Hematopoietic multipotent progenitor cell treated with erythropoietin and hydrocortisone succinate and interleukin-3 and kit ligand, for 8 days (in vitro differentiated cells): ENCODE results near the gene IQCC.
A peak's percentile ranks its signal among the peaks of the same experiment; 100 is the strongest.
"Not testable (repeated sequence)": the region's sequence is repeated elsewhere in the genome, so short reads cannot be mapped to it uniquely, and the experiment has no call there.

Experiments used
- DNase-seq: peaks from one replicate; pipeline ENCODE4 v3.0.0-alpha.2; 2015

IQCC gene

DNA sequence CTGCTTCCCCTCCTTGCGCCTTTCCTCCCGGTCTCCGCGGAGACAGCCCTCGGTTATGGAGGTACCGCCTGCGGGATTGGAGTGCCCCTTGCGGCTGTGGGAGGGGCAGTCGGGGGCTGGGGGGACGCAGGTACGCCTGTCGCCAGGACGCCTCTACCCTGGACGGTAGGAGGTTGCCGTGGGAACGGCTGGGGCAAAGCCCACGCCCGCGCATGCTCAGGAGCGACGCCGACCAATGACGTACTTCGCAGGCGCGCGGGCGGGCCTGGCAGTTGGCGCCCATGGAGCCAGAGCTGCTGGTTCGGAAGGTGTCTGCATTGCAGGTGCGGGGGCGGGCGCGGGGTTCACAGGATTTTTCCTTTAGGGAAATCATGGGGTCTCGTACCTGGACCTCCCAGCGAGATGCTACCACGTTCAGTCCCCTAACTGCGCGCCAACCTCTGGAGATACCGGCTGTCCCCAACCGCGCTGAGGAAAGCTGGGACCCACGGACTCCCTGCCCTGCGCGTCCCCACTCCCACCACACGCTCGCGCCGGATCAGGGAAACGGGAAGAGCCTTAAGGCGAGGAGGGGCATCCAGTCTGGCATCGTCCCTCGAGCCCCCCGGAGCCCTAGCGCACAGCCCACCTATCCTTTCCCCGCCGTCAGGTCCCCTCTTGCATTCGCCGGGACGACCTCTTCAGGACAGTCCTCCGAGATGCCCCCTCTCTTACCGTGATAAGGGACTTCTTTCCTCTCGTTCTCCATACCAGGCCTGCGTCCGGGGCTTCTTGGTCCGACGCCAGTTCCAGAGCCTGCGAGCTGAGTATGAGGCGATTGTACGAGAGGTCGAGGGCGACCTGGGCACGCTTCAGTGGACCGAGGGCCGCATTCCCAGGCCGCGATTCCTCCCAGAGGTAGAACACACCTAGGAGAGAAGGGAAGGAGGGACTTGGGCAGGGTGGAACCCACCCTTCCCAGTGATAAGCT is at the start of gene IQCC:
Gene IQCC (plus strand): TSS at position 271 of the 970 bp plus-strand sequence. CDS start 11 bp downstream, at position 282.
- DNase-seq = peak; percentile 86

DNA sequence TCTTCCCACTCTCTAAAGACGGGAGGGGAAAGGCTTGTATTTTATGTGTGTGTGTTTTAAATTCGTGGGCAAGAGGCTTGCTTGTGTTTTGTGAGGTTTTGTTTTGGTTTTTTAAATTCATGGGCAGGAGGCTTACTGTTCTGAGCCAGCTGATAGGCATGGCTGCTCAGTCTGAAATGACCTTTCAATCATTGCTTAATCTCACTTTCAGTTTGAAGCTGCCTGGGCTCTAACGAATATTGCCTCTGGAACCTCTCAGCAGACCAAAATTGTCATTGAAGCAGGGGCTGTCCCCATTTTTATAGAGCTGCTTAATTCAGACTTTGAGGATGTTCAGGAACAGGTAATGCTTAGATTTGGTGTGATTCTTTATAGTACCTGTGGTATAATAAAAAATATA is 46.3 kb upstream of the IQCC start:
- no peak for DNase-seq

DNA sequence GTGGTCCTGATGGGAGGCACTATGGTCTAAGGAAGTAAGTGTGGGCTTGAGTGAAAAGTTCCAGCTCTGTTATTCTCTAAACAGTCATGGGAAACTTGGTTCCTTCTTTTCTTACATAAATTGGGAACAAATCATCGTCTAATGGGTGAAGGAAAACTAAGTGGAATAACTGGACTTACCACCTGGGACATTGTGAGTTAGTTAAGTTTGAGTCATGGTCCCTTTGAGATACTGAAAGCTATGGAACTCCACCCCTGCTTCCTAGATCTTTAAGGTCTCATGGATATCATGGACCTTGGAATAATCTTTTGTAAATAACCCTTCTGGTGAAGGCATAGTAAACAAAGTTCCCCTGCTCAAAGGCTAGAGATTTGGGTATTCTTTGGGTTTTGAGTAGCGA is 42.1 kb upstream of the IQCC start:
- no peak for DNase-seq

DNA sequence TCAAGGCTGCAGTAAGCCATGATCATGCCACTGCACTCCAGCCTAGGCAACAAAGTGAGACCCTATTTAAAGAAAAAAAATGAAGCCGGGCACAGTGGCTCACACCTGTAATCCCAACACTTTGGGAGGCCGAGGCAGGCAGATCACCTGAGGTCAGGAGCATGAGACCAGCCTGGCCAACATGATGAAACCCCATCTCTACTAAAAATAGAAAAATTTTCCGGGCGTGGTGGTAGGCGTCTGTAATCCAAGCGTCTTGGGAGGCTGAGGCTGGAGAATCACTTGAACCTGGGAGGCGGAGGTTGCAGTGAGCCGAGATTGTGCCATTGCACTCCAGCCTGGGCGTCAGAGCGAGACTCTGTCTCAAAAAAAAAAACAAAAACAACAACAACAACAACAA is 39.8 kb upstream of the IQCC start:
- not testable (repeated sequence) for DNase-seq

DNA sequence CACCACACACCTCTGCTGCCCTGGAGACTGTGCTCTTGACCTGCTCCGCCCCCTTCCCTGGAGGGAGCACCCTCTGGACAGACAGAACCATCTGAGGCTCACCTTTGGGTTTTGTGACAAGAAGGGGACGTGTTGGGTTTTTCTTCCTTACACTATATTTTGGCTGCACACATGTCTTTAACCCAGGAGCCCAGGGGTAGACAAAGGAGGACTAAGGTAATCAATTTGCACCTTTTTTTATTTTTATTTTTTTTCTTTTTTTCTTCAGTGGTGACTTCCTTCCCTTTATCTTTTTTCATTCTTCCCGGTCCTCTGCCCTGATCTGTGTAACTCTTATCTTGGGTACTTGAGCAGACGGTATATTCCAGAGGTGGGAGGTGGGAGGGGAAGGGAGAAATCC is 34.5 kb upstream of the IQCC start:
- no peak for DNase-seq

DNA sequence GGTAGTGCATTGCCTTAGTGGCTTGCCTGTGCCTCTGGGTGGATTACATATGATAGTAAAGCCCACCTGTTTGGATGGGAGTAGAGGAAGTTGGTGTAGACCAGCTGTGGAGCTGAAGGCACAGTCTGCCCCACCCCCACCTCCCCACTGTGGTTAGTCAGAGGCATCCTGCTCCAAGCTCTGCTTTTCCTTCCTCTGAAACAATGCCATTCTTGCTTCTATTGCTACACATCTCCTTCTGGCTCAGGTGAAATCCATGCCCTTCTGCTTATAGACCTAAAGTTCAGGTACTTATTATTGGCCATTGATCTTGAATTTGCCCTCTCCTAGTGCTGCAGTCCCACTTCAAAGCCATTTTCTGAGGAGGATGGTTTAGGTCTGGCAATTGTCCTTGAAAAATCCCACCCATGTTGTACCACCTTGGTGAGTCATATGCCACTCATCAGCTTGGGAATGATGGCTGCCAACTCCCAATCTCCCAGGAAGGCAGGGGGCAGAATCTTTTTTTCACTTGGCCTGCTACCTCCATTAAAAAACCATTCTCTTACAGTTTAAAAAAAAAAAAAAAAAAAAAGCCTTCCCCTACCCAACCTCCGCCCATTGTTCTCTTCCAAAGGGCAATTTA is 32.7 kb upstream of the IQCC start:
- no peak for DNase-seq

DNA sequence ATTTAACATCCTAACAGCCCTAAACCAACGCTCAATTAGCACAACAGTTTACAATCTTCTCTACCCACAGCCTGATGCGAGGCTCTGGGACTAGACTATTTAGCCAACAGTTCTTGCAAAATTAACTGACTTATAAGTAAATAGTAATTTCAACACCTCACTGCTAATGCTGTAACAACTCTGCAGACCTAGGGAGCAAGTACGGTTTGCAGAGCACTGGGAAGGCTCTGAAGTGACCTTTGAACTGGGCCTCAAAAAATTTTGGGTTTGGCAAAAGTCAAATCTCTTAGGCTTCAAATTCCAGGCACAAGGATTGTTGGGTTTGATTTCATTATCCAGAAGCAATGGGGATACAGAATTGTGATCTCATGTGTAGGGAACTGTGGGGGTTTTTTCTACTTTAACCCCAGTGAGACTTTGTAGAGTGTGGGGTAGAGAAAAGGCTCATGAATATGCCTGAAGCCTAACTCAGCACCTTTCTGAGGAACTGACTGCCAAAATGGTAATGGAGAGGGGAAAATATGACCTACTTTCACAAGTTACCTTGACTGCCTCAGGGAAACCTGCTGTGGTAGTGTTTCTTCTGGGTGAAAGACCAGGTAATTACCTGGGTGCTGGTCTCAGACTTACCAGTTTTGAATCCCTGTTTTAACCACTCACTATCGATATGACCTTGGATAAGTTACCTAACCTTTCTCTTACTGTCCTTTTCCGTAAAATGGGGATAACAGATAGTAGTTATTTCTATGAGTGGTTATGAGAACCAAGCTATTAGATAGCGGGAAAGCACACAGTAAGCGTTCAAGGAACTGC is 26.9 kb upstream of the IQCC start:
- no peak for DNase-seq

DNA sequence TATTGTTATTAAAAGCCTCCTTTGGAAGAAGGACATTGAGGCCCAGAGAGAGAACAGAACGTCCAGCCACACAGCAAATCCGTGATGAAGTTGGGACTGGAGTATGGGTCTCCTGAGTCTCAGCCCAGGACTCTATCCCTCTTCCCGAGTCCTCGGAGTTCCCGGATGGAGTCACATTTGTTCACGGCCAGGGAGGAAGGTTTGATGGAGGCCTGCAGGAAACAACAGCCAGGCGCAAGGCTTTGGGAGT is 26.4 kb upstream of the IQCC start:
- no peak for DNase-seq

DNA sequence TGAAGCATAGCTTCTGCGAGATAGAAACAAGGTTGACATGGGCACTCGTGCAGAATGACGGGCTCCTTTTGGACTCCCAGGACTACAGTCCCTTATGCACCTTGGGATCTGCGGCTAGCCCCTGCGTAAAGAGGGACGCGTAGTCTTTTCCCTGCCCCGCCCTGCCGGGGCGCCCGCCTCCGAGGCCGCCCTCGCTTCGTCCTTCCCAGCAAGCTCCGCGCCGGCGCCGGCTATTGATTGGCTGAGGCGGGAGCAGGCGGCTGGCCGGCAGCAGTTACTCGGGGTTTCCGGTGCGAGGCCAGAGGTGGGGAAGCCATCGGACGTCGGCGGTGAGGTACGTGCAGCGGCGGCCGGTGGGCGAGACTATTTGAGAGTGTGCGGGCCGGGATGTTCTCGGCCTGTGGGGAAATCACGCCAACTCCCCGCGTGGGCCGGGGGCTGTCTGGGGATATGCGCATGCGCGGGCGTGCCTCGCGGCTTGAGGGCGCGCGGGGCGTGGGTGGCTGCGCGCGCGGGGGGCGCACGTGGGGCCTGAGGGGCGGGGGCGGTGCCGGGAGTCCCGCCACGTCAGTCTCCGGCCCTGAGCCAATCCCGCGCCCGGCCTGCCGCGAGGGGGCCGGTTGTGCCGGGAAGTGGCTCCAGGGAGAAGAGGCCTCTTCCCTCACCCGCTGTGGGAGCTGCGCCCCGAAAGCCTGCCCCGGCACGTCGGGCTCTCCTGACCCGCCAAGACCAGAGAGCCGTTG is 25.9 kb upstream of the IQCC start, which contains the start of gene TXLNA:
Gene TXLNA (plus strand): TSS at position 233 of the 743 bp plus-strand sequence. CDS start 671 bp downstream, outside the sequence.
- peak; percentile 92 for DNase-seq

DNA sequence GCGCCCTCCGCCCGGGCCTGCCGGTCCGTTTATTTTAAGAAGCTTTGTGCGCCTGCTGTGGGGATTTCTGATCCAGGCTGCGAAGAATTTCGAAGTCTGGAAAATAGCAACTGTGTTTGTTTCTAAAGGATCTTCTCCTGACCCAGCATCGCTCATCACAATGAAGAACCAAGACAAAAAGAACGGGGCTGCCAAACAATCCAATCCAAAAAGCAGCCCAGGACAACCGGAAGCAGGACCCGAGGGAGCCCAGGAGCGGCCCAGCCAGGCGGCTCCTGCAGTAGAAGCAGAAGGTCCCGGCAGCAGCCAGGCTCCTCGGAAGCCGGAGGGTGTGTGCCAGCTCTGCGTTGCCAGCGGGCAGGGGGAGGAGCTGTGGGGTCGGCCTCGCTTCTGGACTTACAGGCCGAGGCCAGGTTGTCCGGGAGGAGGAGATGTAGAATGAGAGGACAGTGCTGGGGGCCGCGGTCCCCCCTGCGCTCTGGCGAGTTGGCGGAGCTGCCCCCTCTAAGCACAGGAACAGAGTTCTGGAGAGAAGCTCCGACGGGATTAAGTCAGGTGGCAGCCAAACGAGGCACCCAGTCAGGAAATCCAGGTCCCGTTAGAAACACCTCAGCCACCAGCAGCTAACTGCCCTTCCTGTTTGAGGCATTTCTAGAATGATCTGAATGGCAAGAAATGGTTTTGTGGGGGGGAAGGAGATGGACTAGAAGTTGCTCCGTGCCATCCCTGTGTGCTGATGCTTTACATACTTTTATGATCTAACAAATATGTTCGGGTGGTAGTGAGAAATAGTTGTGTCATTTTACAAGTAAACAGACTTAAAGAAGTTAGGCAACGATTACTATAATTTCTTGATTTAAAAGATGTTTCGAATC is 25.0 kb upstream of the IQCC start:
- DNase-seq = peak; percentile 56

DNA sequence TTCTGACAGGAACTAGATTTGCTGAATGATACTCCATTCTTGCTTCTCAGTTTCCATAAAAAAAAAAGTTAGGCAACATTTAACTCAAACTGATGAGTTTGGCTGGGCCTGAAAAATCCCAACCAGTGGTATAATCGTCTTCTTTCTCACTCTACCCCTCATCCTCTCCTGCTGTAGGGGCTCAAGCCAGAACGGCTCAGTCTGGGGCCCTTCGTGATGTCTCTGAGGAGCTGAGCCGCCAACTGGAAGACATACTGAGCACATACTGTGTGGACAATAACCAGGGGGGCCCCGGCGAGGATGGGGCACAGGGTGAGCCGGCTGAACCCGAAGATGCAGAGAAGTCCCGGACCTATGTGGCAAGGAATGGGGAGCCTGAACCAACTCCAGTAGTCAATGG is 24.4 kb upstream of the IQCC start:
- no peak for DNase-seq

DNA sequence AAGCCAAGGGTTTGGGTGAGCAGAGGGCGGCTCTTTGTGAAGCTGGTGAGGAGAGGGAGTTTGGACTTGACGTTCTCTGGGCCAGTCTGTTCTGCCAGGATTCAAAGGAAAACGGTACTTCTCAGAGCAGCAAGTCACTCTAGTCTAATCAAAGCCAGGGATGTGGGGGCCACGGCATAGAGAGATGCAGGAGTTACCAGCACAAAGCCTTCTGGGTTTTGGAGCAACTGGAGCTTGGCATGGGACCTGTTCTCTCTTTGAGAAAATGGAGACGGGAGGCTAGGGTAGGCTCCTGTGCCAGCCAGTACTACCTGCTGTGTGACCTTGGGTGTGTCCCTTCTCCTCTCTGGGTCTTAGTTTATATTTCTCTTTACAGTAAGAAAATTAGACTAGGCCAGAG is 23.9 kb upstream of the IQCC start:
- no peak for DNase-seq

DNA sequence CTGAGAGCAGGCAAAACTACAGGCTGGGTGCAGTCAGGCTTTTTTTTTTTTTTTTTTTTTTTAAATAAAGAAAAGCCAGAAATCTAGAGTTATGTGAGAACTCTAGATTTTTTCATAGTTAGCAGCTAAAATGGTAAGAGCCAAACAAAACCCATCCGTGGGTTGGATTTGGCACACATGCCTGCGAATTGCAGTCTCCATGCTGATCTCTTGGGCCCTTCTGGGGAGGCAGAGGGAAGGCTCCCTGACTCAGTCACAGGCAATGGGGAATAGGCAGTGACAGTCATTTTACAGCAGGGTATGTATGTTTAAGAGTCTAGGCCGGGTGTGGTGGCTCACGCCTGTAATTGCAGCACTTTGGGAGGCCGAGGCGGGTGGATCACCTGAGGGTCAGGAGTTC is 23.4 kb upstream of the IQCC start:
- DNase-seq = no peak

DNA sequence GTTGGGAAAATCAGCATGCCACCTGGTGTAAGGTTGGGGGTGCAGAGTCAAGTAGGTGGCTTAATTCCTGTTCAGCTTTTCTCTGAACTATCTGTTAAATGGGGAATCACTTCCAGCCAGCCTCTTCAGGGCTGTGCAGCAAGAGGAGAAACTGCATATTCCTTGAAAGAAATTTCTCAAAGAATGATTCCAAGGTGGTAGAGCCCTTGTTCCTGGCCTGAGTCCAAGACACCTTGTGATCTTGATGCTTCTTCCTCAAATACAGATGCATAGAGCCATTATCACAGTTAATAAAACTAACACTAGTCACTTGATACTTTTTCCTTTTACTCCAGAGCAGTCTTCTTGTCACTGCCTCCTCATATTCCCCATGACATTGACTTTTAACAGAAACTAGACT is 20.8 kb upstream of the IQCC start:
- DNase-seq = peak; percentile 42

DNA sequence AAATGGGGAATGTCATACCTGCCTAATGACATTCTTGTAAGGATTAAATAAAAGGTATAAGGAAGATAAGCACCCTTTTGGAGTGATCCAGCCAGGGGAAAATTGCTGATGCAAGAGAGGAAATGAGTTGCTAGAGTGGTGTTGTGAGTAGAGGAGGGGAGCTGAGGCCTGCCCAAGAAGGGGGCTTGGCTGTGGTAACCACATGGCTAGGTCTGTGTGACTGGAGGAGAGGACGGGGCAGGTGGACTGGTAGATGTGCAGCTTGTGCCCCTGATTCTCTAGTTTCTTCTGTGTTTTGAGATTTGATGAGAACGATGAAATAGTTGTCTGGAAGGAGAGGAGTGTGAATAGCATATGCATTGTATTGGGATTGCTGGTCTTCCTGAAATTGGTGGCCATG is 19.4 kb upstream of the IQCC start:
- no peak for DNase-seq

DNA sequence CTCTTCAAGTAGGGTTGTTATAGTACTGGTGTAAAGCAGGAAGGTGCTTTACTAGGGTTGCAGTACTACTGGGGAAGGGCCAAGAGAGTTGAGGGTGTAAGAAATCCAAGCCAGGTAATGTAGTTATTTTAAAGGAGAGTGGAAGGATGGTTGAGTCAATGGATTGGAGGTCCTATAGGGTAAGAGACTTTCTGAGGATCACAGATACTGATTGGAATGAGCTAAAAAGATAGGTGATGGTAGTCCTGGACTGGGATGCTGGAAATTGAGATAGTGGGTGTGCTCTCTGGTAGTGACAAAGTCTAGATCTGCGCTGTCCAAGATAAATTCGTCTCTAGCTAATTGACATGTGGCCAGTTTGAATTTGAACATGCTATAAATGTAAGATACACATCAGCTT is 19.0 kb upstream of the IQCC start:
- no peak for DNase-seq

DNA sequence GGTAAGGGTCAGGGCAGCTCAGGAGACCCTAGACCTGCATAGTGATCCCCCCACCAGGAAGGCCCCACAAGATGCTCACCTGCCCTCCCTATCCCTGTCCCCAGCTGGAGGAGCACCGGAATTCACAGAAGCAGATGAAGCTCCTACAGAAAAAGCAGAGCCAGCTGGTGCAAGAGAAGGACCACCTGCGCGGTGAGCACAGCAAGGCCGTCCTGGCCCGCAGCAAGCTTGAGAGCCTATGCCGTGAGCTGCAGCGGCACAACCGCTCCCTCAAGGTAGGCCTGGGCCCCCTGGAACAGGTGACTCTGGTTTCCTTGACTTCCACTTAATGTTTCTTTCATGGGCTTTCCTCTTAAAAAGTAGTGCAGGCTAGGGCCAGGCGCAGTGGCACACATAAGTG is 17.6 kb upstream of the IQCC start:
- no peak for DNase-seq

DNA sequence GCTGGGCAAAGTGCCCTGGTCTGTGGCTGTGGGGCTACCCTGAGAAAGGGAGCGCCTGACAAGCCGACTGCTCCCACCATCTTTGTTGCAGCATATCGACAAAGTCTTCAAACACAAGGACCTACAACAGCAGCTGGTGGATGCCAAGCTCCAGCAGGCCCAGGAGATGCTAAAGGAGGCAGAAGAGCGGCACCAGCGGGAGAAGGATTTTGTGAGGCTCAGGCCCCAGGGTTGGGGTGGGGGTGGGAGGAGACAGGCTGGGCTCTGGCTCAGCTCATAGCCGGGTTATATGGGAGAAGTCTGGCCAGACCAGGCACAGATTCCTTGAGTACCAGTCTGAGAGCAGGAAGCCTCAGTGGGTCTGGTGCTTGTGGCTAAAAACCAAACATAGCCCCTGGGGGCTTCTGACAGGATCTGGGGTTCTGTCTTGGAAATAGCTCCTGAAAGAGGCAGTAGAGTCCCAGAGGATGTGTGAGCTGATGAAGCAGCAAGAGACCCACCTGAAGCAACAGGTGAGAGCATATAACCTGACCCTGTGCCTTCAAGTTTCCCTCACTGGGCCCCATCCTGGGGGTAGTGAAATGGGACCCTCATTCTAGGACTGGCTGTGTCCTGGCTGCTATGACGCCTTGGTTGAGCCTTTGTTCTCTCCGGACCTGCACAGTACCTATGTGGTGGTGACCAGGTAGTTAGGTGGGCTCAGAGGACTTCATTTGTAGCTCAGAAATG is 13.1 kb upstream of the IQCC start:
- DNase-seq = no peak

DNA sequence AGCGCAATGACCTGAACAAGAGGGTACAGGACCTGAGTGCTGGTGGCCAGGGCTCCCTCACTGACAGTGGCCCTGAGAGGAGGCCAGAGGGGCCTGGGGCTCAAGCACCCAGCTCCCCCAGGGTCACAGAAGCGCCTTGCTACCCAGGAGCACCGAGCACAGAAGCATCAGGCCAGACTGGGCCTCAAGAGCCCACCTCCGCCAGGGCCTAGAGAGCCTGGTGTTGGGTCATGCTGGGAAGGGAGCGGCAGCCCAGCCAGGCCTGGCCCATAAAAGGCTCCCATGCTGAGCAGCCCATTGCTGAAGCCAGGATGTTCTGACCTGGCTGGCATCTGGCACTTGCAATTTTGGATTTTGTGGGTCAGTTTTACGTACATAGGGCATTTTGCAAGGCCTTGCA is 10.5 kb upstream of the IQCC start:
- no peak for DNase-seq

DNA sequence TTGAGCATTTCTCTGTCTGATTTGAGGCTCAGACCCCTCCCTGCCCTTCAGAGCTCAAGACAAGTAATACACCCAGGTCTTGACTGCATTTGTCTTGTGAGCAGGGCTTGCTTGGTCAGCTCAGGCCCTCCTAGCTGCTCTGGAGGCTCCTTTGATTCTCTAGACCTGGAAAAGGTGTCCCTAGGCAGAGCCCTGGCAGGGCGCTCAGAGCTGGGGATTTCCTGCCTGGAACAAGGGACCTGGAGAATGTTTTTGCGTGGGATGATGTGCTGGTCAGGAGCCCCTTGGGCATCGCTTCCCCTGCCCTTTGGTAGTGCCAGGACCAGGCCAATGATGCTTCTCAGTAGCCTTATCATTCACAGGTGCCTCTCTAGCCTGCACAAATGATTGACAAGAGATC is 9.9 kb upstream of the IQCC start:
- DNase-seq = no peak
